PC-9 (cell line): ENCODE results near the gene GUCD1.

ENCODE experiments used
- CTCF ChIP-seq: fragments of 200-600 bp; sonication (generic); conservative IDR thresholded peaks from 2 replicates; pipeline ENCODE4 v1.6.1; 2017; ENCODE audit warnings: mixed run types, antibody characterized with exemption, mild to moderate bottlenecking, moderate library complexity
- EZH2 ChIP-seq: fragments of 200-600 bp; sonication (generic); IDR thresholded peaks from 2 replicates; pipeline ENCODE4 v1.8.0; 2017; ENCODE audit warnings: antibody characterized with exemption, low read depth

- TF ChIP-seq CTCF: peak; percentile 74
- no peak for TF ChIP-seq EZH2
Measured at GRCh38 chr22:24503137-24503842, 51.6 kb downstream of the GUCD1 start.
